ENCODE results near the gene CNTNAP2.

CNTNAP2 gene

GRCh38 chr7:147033641-147034040, 917.0 kb downstream of the CNTNAP2 start:
- TF ChIP-seq CTCF (conservative IDR thresholded peaks at IDR 0.05; ENCODE audit: control insufficient read depth, insufficient read depth, low read depth, low read length) = no peak
- DNase-seq (ENCODE audit: low read depth) = no peak
- H3K4me3 ChIP-seq (ENCODE audit: control insufficient read depth, low read depth, low read length) = no peak overlapping the region

- no peak for DNase-seq (ENCODE audit: low read depth)
- H3K4me3 ChIP-seq (ENCODE audit: control insufficient read depth, low read depth, low read length) = no peak overlapping the region
- no peak for TF ChIP-seq CTCF (conservative IDR thresholded peaks at IDR 0.05; ENCODE audit: control insufficient read depth, insufficient read depth, low read depth, low read length)
Measured at GRCh38 chr7:147041438-147041837, 924.8 kb downstream of the CNTNAP2 start.

- DNase-seq (ENCODE audit: low read depth) = no peak
- no peak overlapping the region for H3K4me3 ChIP-seq (ENCODE audit: control insufficient read depth, low read depth, low read length)
- no peak for TF ChIP-seq CTCF (conservative IDR thresholded peaks at IDR 0.05; ENCODE audit: control insufficient read depth, insufficient read depth, low read depth, low read length)
Measured at GRCh38 chr7:147044941-147045340, 928.3 kb downstream of the CNTNAP2 start.

GRCh38 chr7:147047696-147048095, 931.1 kb downstream of the CNTNAP2 start:
- H3K4me3 ChIP-seq (ENCODE audit: control insufficient read depth, low read depth, low read length) = no peak overlapping the region
- no peak for TF ChIP-seq CTCF (conservative IDR thresholded peaks at IDR 0.05; ENCODE audit: control insufficient read depth, insufficient read depth, low read depth, low read length)
- DNase-seq (ENCODE audit: low read depth) = no peak

GRCh38 chr7:147048864-147049263, 932.3 kb downstream of the CNTNAP2 start:
- TF ChIP-seq CTCF (conservative IDR thresholded peaks at IDR 0.05; ENCODE audit: control insufficient read depth, insufficient read depth, low read depth, low read length) = no peak
- no peak for DNase-seq (ENCODE audit: low read depth)
- no peak overlapping the region for H3K4me3 ChIP-seq (ENCODE audit: control insufficient read depth, low read depth, low read length)

GRCh38 chr7:147052818-147053217, 936.2 kb downstream of the CNTNAP2 start:
- TF ChIP-seq CTCF (conservative IDR thresholded peaks at IDR 0.05; ENCODE audit: control insufficient read depth, insufficient read depth, low read depth, low read length) = no peak
- DNase-seq (ENCODE audit: low read depth) = no peak
- H3K4me3 ChIP-seq (ENCODE audit: control insufficient read depth, low read depth, low read length) = no peak overlapping the region

- no peak overlapping the region for H3K4me3 ChIP-seq (ENCODE audit: control insufficient read depth, low read depth, low read length)
- DNase-seq (ENCODE audit: low read depth) = no peak
Measured at GRCh38 chr7:147053746-147054145, 937.1 kb downstream of the CNTNAP2 start.

More at GRCh38 chr7:147053746-147054145, 937.1 kb downstream of the CNTNAP2 start:
- no peak for TF ChIP-seq CTCF (conservative IDR thresholded peaks at IDR 0.05; ENCODE audit: control insufficient read depth, insufficient read depth, low read depth, low read length)

Measured in fibroblast of mammary gland (primary cell).